SK-N-SH treated with all-trans-retinoic acid at 6 μM for 48 hours (cell line): ENCODE data around the gene GNS.

Experiments used
- ATAC-seq: fragments of 200-7000 bp; cut with Tn5 transposase; 3 replicates; pipeline ENCODE4 v1.9.1; 2020; ENCODE audit warnings: mild to moderate bottlenecking, moderate library complexity
- ARNTL ChIP-seq: fragments of 450-650 bp; formaldehyde crosslinking; IDR thresholded peaks from 2 replicates; pipeline ENCODE4 v1.5.0; 2020; ENCODE audit warnings: low read depth, mild to moderate bottlenecking, moderate library complexity, borderline replicate concordance
- BACH2 ChIP-seq: fragments of 250-450 bp; sonication (Bioruptor Pico); IDR thresholded peaks from 2 replicates; pipeline ENCODE4 v1.9.0; 2021; ENCODE audit warnings: mild to moderate bottlenecking, borderline replicate concordance
- CREB5 ChIP-seq: fragments of 250-450 bp; sonication (Bioruptor Pico); IDR thresholded peaks from 2 replicates; pipeline ENCODE4 v1.5.1; 2020; ENCODE audit warnings: low read depth, mild to moderate bottlenecking, moderate library complexity
- CSDC2 ChIP-seq: fragments of 250-450 bp; sonication (Bioruptor Pico); IDR thresholded peaks from 2 replicates; pipeline ENCODE4 v1.5.0; 2020; ENCODE audit warnings: mild to moderate bottlenecking, moderate library complexity
- CSRNP3 ChIP-seq: fragments of 250-450 bp; sonication (Bioruptor Pico); IDR thresholded peaks from 2 replicates; pipeline ENCODE4 v1.5.1; 2021; ENCODE audit warnings: mild to moderate bottlenecking, moderate library complexity
- ESRRG ChIP-seq: fragments of 250-450 bp; sonication (Bioruptor Pico); IDR thresholded peaks from 2 replicates; pipeline ENCODE4 v1.6.1; 2021; ENCODE audit warnings: mild to moderate bottlenecking
- ISL1 ChIP-seq: fragments of 250-450 bp; sonication (Bioruptor Pico); IDR thresholded peaks from 2 replicates; pipeline ENCODE4 v2.1.2; 2022; ENCODE audit warnings: mild to moderate bottlenecking, moderate library complexity
- OSR1 ChIP-seq: fragments of 250-450 bp; sonication (Bioruptor Pico); IDR thresholded peaks from 2 replicates; pipeline ENCODE4 v1.8.0; 2022; ENCODE audit warnings: moderate library complexity, mild to moderate bottlenecking, inconsistent platforms
- PATZ1 ChIP-seq: fragments of 250-450 bp; sonication (Bioruptor Pico); IDR thresholded peaks from 2 replicates; pipeline ENCODE4 v1.8.0; 2020; ENCODE audit warnings: mild to moderate bottlenecking, moderate library complexity, borderline replicate concordance
- POU6F1 ChIP-seq: fragments of 250-450 bp; sonication (Bioruptor Pico); IDR thresholded peaks from 2 replicates; pipeline ENCODE4 v1.8.0; 2021; ENCODE audit warnings: low read depth, mild to moderate bottlenecking, moderate library complexity, borderline replicate concordance
- PPARA ChIP-seq: fragments of 250-450 bp; sonication (Bioruptor Pico); IDR thresholded peaks from 2 replicates; pipeline ENCODE4 v1.5.0; 2020; ENCODE audit warnings: mild to moderate bottlenecking, borderline replicate concordance
- RARB ChIP-seq: fragments of 250-450 bp; sonication (Bioruptor Pico); IDR thresholded peaks from 2 replicates; pipeline ENCODE4 v1.8.0; 2021; ENCODE audit warnings: mild to moderate bottlenecking, moderate library complexity
- TCF4 ChIP-seq: fragments of 250-450 bp; sonication (Bioruptor Pico); IDR thresholded peaks from 2 replicates; pipeline ENCODE4 v1.8.0; 2021; ENCODE audit warnings: mild to moderate bottlenecking, moderate library complexity, borderline replicate concordance
- TOX ChIP-seq: fragments of 250-450 bp; sonication (Bioruptor Pico); IDR thresholded peaks from 2 replicates; pipeline ENCODE4 v1.8.0; 2021; ENCODE audit warnings: mild to moderate bottlenecking, moderate library complexity, borderline replicate concordance
- TSHZ2 ChIP-seq: fragments of 250-450 bp; sonication (Bioruptor Pico); IDR thresholded peaks from 2 replicates; pipeline ENCODE4 v1.5.0; 2020; ENCODE audit warnings: mild to moderate bottlenecking, moderate library complexity
- ZC3H10 ChIP-seq: fragments of 250-450 bp; sonication (Bioruptor Pico); IDR thresholded peaks from 2 replicates; pipeline ENCODE4 v1.5.1; 2021; ENCODE audit warnings: mild to moderate bottlenecking, moderate library complexity
- ZFP3 ChIP-seq: fragments of 250-450 bp; sonication (Bioruptor Pico); IDR thresholded peaks from 2 replicates; pipeline ENCODE4 v1.5.0; 2020; ENCODE audit warnings: mild to moderate bottlenecking, moderate library complexity
- ZFP30 ChIP-seq: fragments of 450-650 bp; formaldehyde crosslinking; IDR thresholded peaks from 2 replicates; pipeline ENCODE4 v1.5.0; 2022; ENCODE audit warnings: mild to moderate bottlenecking, moderate library complexity
- ZNF565 ChIP-seq: fragments of 450-650 bp; formaldehyde crosslinking; conservative IDR thresholded peaks from 2 replicates; pipeline ENCODE4 v1.5.0; 2020; ENCODE audit warnings: low read depth, mild to moderate bottlenecking, moderate library complexity
- ZNF70 ChIP-seq: fragments of 450-650 bp; formaldehyde crosslinking; IDR thresholded peaks from 2 replicates; pipeline ENCODE4 v1.5.0; 2020; ENCODE audit warnings: mild to moderate bottlenecking, moderate library complexity
- ZNF8 ChIP-seq: fragments of 450-650 bp; formaldehyde crosslinking; IDR thresholded peaks from 2 replicates; pipeline ENCODE4 v1.5.0; 2020; ENCODE audit warnings: mild to moderate bottlenecking, moderate library complexity

The GNS gene

GRCh38 chr12:64672925-64673409 lies 86.2 kb downstream of the GNS start (continued):
- TF ChIP-seq TSHZ2: peak; percentile 78; the same call in 1 of the 2 replicates
- TF ChIP-seq, all 23 proteins: peak for 5

- ATAC-seq: no peak
- no peak for TF ChIP-seq ESRRG
- no peak for TF ChIP-seq CREB5
- no peak for TF ChIP-seq ZFP3 (CRISPR knock-in tag)
- no peak for TF ChIP-seq TOX (CRISPR knock-in tag)
- TF ChIP-seq PPARA (CRISPR knock-in tag): no peak
- no peak for TF ChIP-seq CSDC2 (CRISPR knock-in tag)
- TF ChIP-seq OSR1: no peak
- TF ChIP-seq PATZ1: no peak
Measured at GRCh38 chr12:64671681-64672080, 87.5 kb downstream of the GNS start.

- TF ChIP-seq ZNF70 (CRISPR knock-in tag): peak; percentile 48; the same call in 1 of the 2 replicates
- TF ChIP-seq ZNF565 (CRISPR knock-in tag): no peak
- no peak for TF ChIP-seq BACH2
- no peak for TF ChIP-seq OSR1
- TF ChIP-seq, all 23 proteins: peak for 1
- peak; percentile 34 for ATAC-seq
Measured at GRCh38 chr12:64670919-64671639, 88.1 kb downstream of the GNS start.

- no peak for TF ChIP-seq ISL1
- TF ChIP-seq RARB (CRISPR knock-in tag): no peak
- ATAC-seq: 0 out of 3 replicates have a peak, but pooled peaks have one; percentile 4
Measured at GRCh38 chr12:64670019-64670418, 89.2 kb downstream of the GNS start.

GRCh38 chr12:64669270-64669842 lies 89.8 kb downstream of the GNS start:
- peak; percentile 12; the same call in 2 of the 3 replicates for ATAC-seq
- no peak for TF ChIP-seq PPARA (CRISPR knock-in tag)
- TF ChIP-seq ZNF565 (CRISPR knock-in tag): no peak
- no peak for TF ChIP-seq ZC3H10 (CRISPR knock-in tag)
- TF ChIP-seq CREB5: no peak
- no peak for TF ChIP-seq ARNTL (CRISPR knock-in tag)
- no peak for TF ChIP-seq ZNF70 (CRISPR knock-in tag)
- TF ChIP-seq ZFP3 (CRISPR knock-in tag): no peak
- no peak for TF ChIP-seq ZNF8 (CRISPR knock-in tag)
- TF ChIP-seq CSRNP3 (CRISPR knock-in tag): no peak
- TF ChIP-seq TCF4 (CRISPR knock-in tag): no peak
- no peak for TF ChIP-seq BACH2
- TF ChIP-seq ISL1: no peak
- TF ChIP-seq PATZ1: no peak
- TF ChIP-seq POU6F1: no peak
- no peak for TF ChIP-seq ZFP30
- TF ChIP-seq OSR1: no peak
